GM23338 (cell line): ENCODE measurements around the gene NLGN4X. TPM values are rescaled to one million over a fixed set of nuclear protein-coding genes. Genes with fewer than 3 reads are reported as not detected.

Experiments used
- ATAC-seq: fragments of 200-7000 bp; cut with Tn5 transposase; 3 replicates; pipeline ENCODE4 v1.9.1; 2020
- DNase-seq: peaks from one replicate; pipeline ENCODE4 v3.0.0-alpha.2; 2015; ENCODE audit warnings: low spot score
- H2AFZ ChIP-seq: fragments of 200-600 bp; sonication (generic); 2 replicates; pipeline ENCODE4 v1.8.0; 2016; ENCODE audit warnings: antibody characterized with exemption, mild to moderate bottlenecking, moderate library complexity
- H3F3A ChIP-seq: fragments of 200-600 bp; sonication (generic); replicated peaks from 2 replicates; pipeline ENCODE4 v1.8.0; 2017; ENCODE audit warnings: antibody characterized with exemption, mixed run types, low read depth
- H3K27ac ChIP-seq: fragments of 200-600 bp; sonication (generic); 2 replicates; pipeline ENCODE4 v1.6.1; 2016; ENCODE audit warnings: low read depth
- H3K27me3 ChIP-seq: fragments of 200-600 bp; sonication (generic); 2 replicates; pipeline ENCODE4 v1.8.0; 2016; ENCODE audit warnings: mild to moderate bottlenecking, mixed run types, moderate library complexity; ENCODE audit not compliant: insufficient read depth
- H3K36me3 ChIP-seq: fragments of 200-600 bp; sonication (generic); 2 replicates; pipeline ENCODE4 v1.8.0; 2016; ENCODE audit warnings: mild to moderate bottlenecking; ENCODE audit not compliant: insufficient read depth
- H3K4me1 ChIP-seq: fragments of 200-600 bp; sonication (generic); 2 replicates; pipeline ENCODE4 v1.8.0; 2016; ENCODE audit warnings: mild to moderate bottlenecking, moderate library complexity; ENCODE audit not compliant: insufficient read depth
- H3K4me2 ChIP-seq: fragments of 200-600 bp; sonication (generic); 2 replicates; pipeline ENCODE4 v1.7.1; 2017; ENCODE audit warnings: mixed run types
- H3K4me3 ChIP-seq: fragments of 200-600 bp; sonication (generic); 2 replicates; pipeline ENCODE4 v1.6.1; 2016; ENCODE audit warnings: mixed run types
- H3K79me2 ChIP-seq: fragments of 200-600 bp; sonication (generic); replicated peaks from 2 replicates; pipeline ENCODE4 v1.8.0; 2017; ENCODE audit warnings: mild to moderate bottlenecking; ENCODE audit not compliant: insufficient read depth
- H3K9me2 ChIP-seq: fragments of 200-600 bp; sonication (generic); 2 replicates; pipeline ENCODE4 v1.8.0; 2017; ENCODE audit not compliant: insufficient read depth
- H4K20me1 ChIP-seq: fragments of 200-600 bp; sonication (generic); replicated peaks from 2 replicates; pipeline ENCODE4 v1.8.0; 2017; ENCODE audit warnings: mild to moderate bottlenecking; ENCODE audit not compliant: insufficient read depth
- H3K27ac Mint-ChIP-seq: 2 replicates; pipeline ENCODE4 v1.8.0; 2020; ENCODE audit warnings: inconsistent platforms, mild to moderate bottlenecking, moderate library complexity, mixed read lengths
- H3K27me3 Mint-ChIP-seq: 3 replicates; pipeline ENCODE4 v1.8.0; 2022; ENCODE audit warnings: low read depth, mild to moderate bottlenecking, moderate library complexity, mixed read lengths, inconsistent platforms; ENCODE audit not compliant: insufficient read depth, poor library complexity
- H3K36me3 Mint-ChIP-seq: 3 replicates; pipeline ENCODE4 v1.8.0; 2021; ENCODE audit warnings: low read depth, mild to moderate bottlenecking, inconsistent platforms, moderate library complexity, mixed read lengths
- H3K4me1 Mint-ChIP-seq: 3 replicates; pipeline ENCODE4 v1.8.0; 2020; ENCODE audit warnings: mild to moderate bottlenecking, inconsistent platforms, mixed read lengths
- H3K4me3 Mint-ChIP-seq: 3 replicates; pipeline ENCODE4 v1.8.0; 2021; ENCODE audit warnings: moderate library complexity, mild to moderate bottlenecking, inconsistent platforms, mixed read lengths
- H3K9me3 Mint-ChIP-seq: 3 replicates; pipeline ENCODE4 v1.8.0; 2020; ENCODE audit warnings: moderate library complexity, mild to moderate bottlenecking, inconsistent platforms, mixed read lengths
- CREB1 ChIP-seq: fragments of 250-450 bp; sonication (Bioruptor Pico); IDR thresholded peaks from 2 replicates; pipeline ENCODE4 v1.5.0; 2020; ENCODE audit warnings: low read depth, mild to moderate bottlenecking, moderate library complexity
- CTCF ChIP-seq, 2 experiments: fragments of 200-600 bp in 1 of 2; sonication (generic) in 1 of 2; conservative IDR thresholded peaks; 2 replicates each; pipeline versions ENCODE4 v1.5.1 to v1.6.1; 2016 to 2017; ENCODE audit warnings: antibody characterized with exemption in 2 of 2, low read depth in 2 of 2, mild to moderate bottlenecking in 2 of 2, moderate library complexity in 1 of 2
- ETS1 ChIP-seq: IDR thresholded peaks from 2 replicates; pipeline ENCODE4 v1.6.1; 2016; ENCODE audit warnings: antibody characterized with exemption
- EZH2 ChIP-seq: fragments of 200-600 bp; sonication (generic); IDR thresholded peaks from one replicate; pipeline ENCODE4 v1.8.0; 2017; ENCODE audit warnings: antibody characterized with exemption, mild to moderate bottlenecking, low read depth; ENCODE audit not compliant: unreplicated experiment
- EZH2phosphoT487 ChIP-seq: fragments of 200-600 bp; sonication (generic); IDR thresholded peaks from one replicate; pipeline ENCODE4 v1.8.1; 2018; ENCODE audit warnings: antibody characterized with exemption; ENCODE audit not compliant: unreplicated experiment
- JUNB ChIP-seq: IDR thresholded peaks from one replicate; pipeline ENCODE4 v1.6.1; 2016; ENCODE audit warnings: antibody characterized with exemption; ENCODE audit not compliant: unreplicated experiment
- NANOG ChIP-seq: IDR thresholded peaks from 2 replicates; pipeline ENCODE4 v1.6.1; 2016; ENCODE audit warnings: antibody characterized with exemption, borderline replicate concordance
- POLR2AphosphoS5 ChIP-seq: IDR thresholded peaks from 2 replicates; pipeline ENCODE4 v1.6.1; 2016; ENCODE audit warnings: antibody characterized with exemption, low read depth
- REST ChIP-seq: IDR thresholded peaks from one replicate; pipeline ENCODE4 v1.6.1; 2018; ENCODE audit warnings: antibody characterized with exemption; ENCODE audit not compliant: unreplicated experiment
- STAT1 ChIP-seq: IDR thresholded peaks from one replicate; pipeline ENCODE4 v1.6.1; 2016; ENCODE audit warnings: antibody characterized with exemption; ENCODE audit not compliant: unreplicated experiment
- ZNF114 ChIP-seq: fragments of 250-450 bp; sonication (Bioruptor Pico); IDR thresholded peaks from 2 replicates; pipeline ENCODE4 v1.5.0; 2020; ENCODE audit warnings: mild to moderate bottlenecking, moderate library complexity
- ZNF331 ChIP-seq: fragments of 250-450 bp; sonication (Bioruptor Pico); IDR thresholded peaks from 2 replicates; pipeline ENCODE4 v1.5.0; 2020; ENCODE audit warnings: low read depth, mild to moderate bottlenecking, moderate library complexity
- ZNF462 ChIP-seq: fragments of 250-450 bp; sonication (Bioruptor Pico); IDR thresholded peaks from 2 replicates; pipeline ENCODE4 v1.5.0; 2020; ENCODE audit warnings: mild to moderate bottlenecking, moderate library complexity
- polyA plus RNA-seq: library from polyadenylated mRNA; unstranded; fragments of >200 nt; fragmentation: Nextera tagmentation; extraction: Ambion mirVana; gene quantifications from 2 replicates; pipeline ENCODE4 v1.2.1, GENCODE V29; 2016
- total RNA-seq: library from RNA; depleted of rRNA; stranded (reverse); fragments of >200 nt; shearing (Covaris generic); gene quantifications from 2 replicates; pipeline ENCODE4 v1.2.3, GENCODE V29; 2014

The NLGN4X gene
- total and polyA plus RNA-seq, 2 experiments from 2014 or later = 36.0 to 86.5 TPM

- peaks cover 41% of the 10 kb centered on the region for H3K4me1 Mint-ChIP-seq
- DNase-seq (no peak), ATAC-seq (no peak)
- Histone ChIP-seq H3K27me3 (no peaks in the 10 kb centered on the region), H3K4me3 (no peak overlapping the region), H3K27ac (no peak overlapping the region), H3K4me2 (no peak overlapping the region), H2AFZ (no peak overlapping the region), H3K9me2 (no peaks in the 10 kb centered on the region), H4K20me1 (no peaks in the 10 kb centered on the region), H3K4me1 (no peaks in the 10 kb centered on the region; the same call in 1 of the 2 replicates), H3F3A (no peaks in the 10 kb centered on the region), H3K79me2 (peaks cover 77% of the 10 kb centered on the region), H3K36me3 (no peaks in the 10 kb centered on the region)
- H3K9me3 Mint-ChIP-seq = no peaks in the 10 kb centered on the region; the same call in 2 of the 3 replicates
- H3K4me3 Mint-ChIP-seq = no peak overlapping the region
- H3K27ac Mint-ChIP-seq = no peak overlapping the region
- TF ChIP-seq ZNF462 (CRISPR knock-in tag) = no peak
- no peak for TF ChIP-seq REST
- no peak for TF ChIP-seq ZNF331 (CRISPR knock-in tag)
- no peak for TF ChIP-seq JUNB
- no peak for TF ChIP-seq ETS1
- no peak for TF ChIP-seq POLR2AphosphoS5
- TF ChIP-seq ZNF114 (CRISPR knock-in tag) = no peak
- no peak for TF ChIP-seq EZH2phosphoT487
- no peak for TF ChIP-seq CREB1 (CRISPR knock-in tag)
- no peak for TF ChIP-seq EZH2
- no peak for TF ChIP-seq STAT1
- TF ChIP-seq CTCF (conservative IDR thresholded peaks at IDR 0.05; ENCODE audit: low read depth in 2 of 2) = no peak
- TF ChIP-seq NANOG = no peak
- H3K27me3 Mint-ChIP-seq = no peaks in the 10 kb centered on the region
- H3K36me3 Mint-ChIP-seq = peaks cover 10% of the 10 kb centered on the region; the same call in 2 of the 3 replicates
Measured at GRCh38 chrX:6071731-6072130, 156.9 kb downstream of the NLGN4X start.
